GM19099 (cell line): ENCODE data around the gene COL8A1.

Experiments used
- POLR2A ChIP-seq: IDR thresholded peaks from 3 replicates; pipeline ENCODE4 v1.6.1; 2011; ENCODE audit warnings: low read depth; ENCODE audit not compliant: insufficient read length; ENCODE audit errors: extremely low read depth

Gene COL8A1

GRCh38 chr3:99755831-99756230 is 117.4 kb downstream of the COL8A1 start:
- no peak for TF ChIP-seq POLR2A

GRCh38 chr3:99757966-99758365 is 119.6 kb downstream of the COL8A1 start:
- TF ChIP-seq POLR2A, result no peak

GRCh38 chr3:99758502-99759177 is 120.2 kb downstream of the COL8A1 start:
- TF ChIP-seq POLR2A, result no peak

GRCh38 chr3:99760031-99760430 is 121.6 kb downstream of the COL8A1 start:
- TF ChIP-seq POLR2A, result no peak

- TF ChIP-seq POLR2A, result no peak
Measured at GRCh38 chr3:99760629-99761028, 122.2 kb downstream of the COL8A1 start.

GRCh38 chr3:99761415-99762165 is 123.2 kb downstream of the COL8A1 start:
- TF ChIP-seq POLR2A, result no peak

- TF ChIP-seq POLR2A, result no peak
Measured at GRCh38 chr3:99762901-99763300, 124.5 kb downstream of the COL8A1 start.

GRCh38 chr3:99764377-99764776 is 126.0 kb downstream of the COL8A1 start:
- TF ChIP-seq POLR2A, result no peak

GRCh38 chr3:99765042-99765942 is 126.9 kb downstream of the COL8A1 start:
- no peak for TF ChIP-seq POLR2A

GRCh38 chr3:99767291-99767690 is 128.9 kb downstream of the COL8A1 start:
- no peak for TF ChIP-seq POLR2A

GRCh38 chr3:99768126-99768525 is 129.7 kb downstream of the COL8A1 start:
- no peak for TF ChIP-seq POLR2A

GRCh38 chr3:99768808-99769501 is 130.6 kb downstream of the COL8A1 start:
- no peak for TF ChIP-seq POLR2A

GRCh38 chr3:99772171-99772570 is 133.8 kb downstream of the COL8A1 start:
- TF ChIP-seq POLR2A, result no peak

- no peak for TF ChIP-seq POLR2A
Measured at GRCh38 chr3:99772671-99773070, 134.3 kb downstream of the COL8A1 start.

GRCh38 chr3:99774467-99774866 is 136.1 kb downstream of the COL8A1 start:
- no peak for TF ChIP-seq POLR2A
